ENCODE data around the gene FBXL15.

GRCh38 chr10:102384053-102384452 is 36.6 kb upstream of the FBXL15 start:
- TF ChIP-seq, protein P1, sequence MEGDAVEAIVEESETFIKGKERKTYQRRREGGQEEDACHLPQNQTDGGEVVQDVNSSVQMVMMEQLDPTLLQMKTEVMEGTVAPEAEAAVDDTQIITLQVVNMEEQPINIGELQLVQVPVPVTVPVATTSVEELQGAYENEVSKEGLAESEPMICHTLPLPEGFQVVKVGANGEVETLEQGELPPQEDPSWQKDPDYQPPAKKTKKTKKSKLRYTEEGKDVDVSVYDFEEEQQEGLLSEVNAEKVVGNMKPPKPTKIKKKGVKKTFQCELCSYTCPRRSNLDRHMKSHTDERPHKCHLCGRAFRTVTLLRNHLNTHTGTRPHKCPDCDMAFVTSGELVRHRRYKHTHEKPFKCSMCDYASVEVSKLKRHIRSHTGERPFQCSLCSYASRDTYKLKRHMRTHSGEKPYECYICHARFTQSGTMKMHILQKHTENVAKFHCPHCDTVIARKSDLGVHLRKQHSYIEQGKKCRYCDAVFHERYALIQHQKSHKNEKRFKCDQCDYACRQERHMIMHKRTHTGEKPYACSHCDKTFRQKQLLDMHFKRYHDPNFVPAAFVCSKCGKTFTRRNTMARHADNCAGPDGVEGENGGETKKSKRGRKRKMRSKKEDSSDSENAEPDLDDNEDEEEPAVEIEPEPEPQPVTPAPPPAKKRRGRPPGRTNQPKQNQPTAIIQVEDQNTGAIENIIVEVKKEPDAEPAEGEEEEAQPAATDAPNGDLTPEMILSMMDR (IDR thresholded peaks at IDR 0.05; ENCODE audit: extremely low read depth in 1 of 2, insufficient read depth in 1 of 2, low read depth in 1 of 2, low read length in 2 of 2), result peak in 1 of 2 donors; percentile 7
- TF ChIP-seq EZH2 (IDR thresholded peaks at IDR 0.05; ENCODE audit: borderline replicate concordance, low read depth, low read length, severe bottlenecking) (no peak), POLR2AphosphoS5 (IDR thresholded peaks at IDR 0.05; ENCODE audit: insufficient read depth, low read depth, low read length) (no peak), FOS (IDR thresholded peaks at IDR 0.05; ENCODE audit: borderline replicate concordance, insufficient read depth, low read length) (no peak)
- TF ChIP-seq, protein P2, sequence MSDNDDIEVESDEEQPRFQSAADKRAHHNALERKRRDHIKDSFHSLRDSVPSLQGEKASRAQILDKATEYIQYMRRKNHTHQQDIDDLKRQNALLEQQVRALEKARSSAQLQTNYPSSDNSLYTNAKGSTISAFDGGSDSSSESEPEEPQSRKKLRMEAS (IDR thresholded peaks at IDR 0.05; ENCODE audit: insufficient read depth, insufficient read length), result no peak
